Upper lobe of left lung (tissue), 6 donors: Measurements from ENCODE around the gene FLCN. TPM values are rescaled to one million over a fixed set of nuclear protein-coding genes. Genes with fewer than 3 reads are reported as not detected.
A peak's percentile ranks its signal among the peaks of the same experiment; 100 is the strongest.

Experiments
- ATAC-seq, 2 donors: fragments of 200-7000 bp; cut with Tn5 transposase; one replicate each; pipeline ENCODE4 v1.9.1; 2022; ENCODE audit warnings: mild to moderate bottlenecking in 2 of 2, moderate library complexity in 2 of 2; ENCODE audit not compliant: low FRiP score in 2 of 2
- DNase-seq, 2 donors: peaks; one replicate each; pipeline ENCODE4 v3.0.0-alpha.2; 2019 to 2020
- H3K27ac ChIP-seq, 4 donors: fragments of 200-600 bp; sonication (generic); one replicate each; pipeline ENCODE4 v1.5.1; 2016 to 2019
- H3K27me3 ChIP-seq, 4 donors: fragments of 200-600 bp; sonication (generic); one replicate each; pipeline ENCODE4 v1.5.1; 2017 to 2019
- H3K36me3 ChIP-seq, 4 donors: fragments of 200-600 bp; sonication (generic); one replicate each; pipeline ENCODE4 v1.5.1; 2016 to 2019
- H3K4me1 ChIP-seq, 4 donors: fragments of 200-600 bp; sonication (generic); one replicate each; pipeline ENCODE4 v1.5.1; 2018 to 2019
- H3K4me3 ChIP-seq, 4 donors: fragments of 200-600 bp; sonication (generic); one replicate each; pipeline ENCODE4 v1.5.1; 2017 to 2019; ENCODE audit warnings: mild to moderate bottlenecking in 2 of 4, moderate library complexity in 1 of 4
- H3K9me3 ChIP-seq, 4 donors: fragments of 200-600 bp; sonication (generic); one replicate each; pipeline ENCODE4 v1.5.1; 2018 to 2019
- CTCF ChIP-seq, 6 experiments: fragments of 450-650 bp in 4 of 6; fragments of 200-600 bp in 2 of 6; sonication (generic) in 2 of 6; IDR thresholded peaks; one replicate each; pipeline ENCODE4 v1.5.1; 2016 to 2019; ENCODE audit warnings: antibody characterized with exemption in 6 of 6
- EP300 ChIP-seq, 4 donors: sonication (generic); formaldehyde crosslinking; IDR thresholded peaks; one replicate each; pipeline ENCODE4 v1.5.1; 2017; ENCODE audit warnings: antibody characterized with exemption in 4 of 4, control low read depth in 2 of 4
- POLR2A ChIP-seq, 4 donors: fragments of 450-650 bp; IDR thresholded peaks; one replicate each; pipeline ENCODE4 v1.5.1; 2016 to 2017; ENCODE audit warnings: antibody characterized with exemption in 4 of 4, mild to moderate bottlenecking in 2 of 4
- POLR2AphosphoS5 ChIP-seq, 2 donors: sonication (generic); formaldehyde crosslinking; IDR thresholded peaks; one replicate each; pipeline ENCODE4 v1.5.1; 2017; ENCODE audit warnings: antibody characterized with exemption in 2 of 2
- WGBS, 2 donors: methylation state at CpG; one replicate each; pipeline ENCODE4 v1.1.5; 2017 to 2018; 5-methylcytosine and 5-hydroxymethylcytosine counted together
- total RNA-seq, 6 donors: library from RNA; depleted of rRNA in 4 of 6; stranded (reverse); fragments of >200 nt in 4 of 6; gene quantifications; one replicate each; pipeline versions ENCODE4 v1.1.0 to v1.2.1, GENCODE V29; 2016 to 2021
- donor health status: DM: no; HTN: no; CAD: no; lungs with moderate emphysema.
- donor health status: DM: no; HTN: yes; CAD: no; lungs with severe emphysema.

Gene FLCN
- total RNA-seq, 6 donors from 2014 or later, result 62.3 to 420 (median 103) TPM

- Histone ChIP-seq H3K27ac (no peak overlapping the region), H3K4me3 (no peak overlapping the region), H3K4me1 (peaks cover 16 to 28% (median 22%) of the 10 kb centered on the region in 4 donors), H3K9me3 (no peaks in the 10 kb centered on the region), H3K27me3 (no peaks in the 10 kb centered on the region), H3K36me3 (no peaks in the 10 kb centered on the region)
- no peak for TF ChIP-seq POLR2AphosphoS5 (IDR thresholded peaks at IDR 0.05)
- no peak for TF ChIP-seq POLR2A (IDR thresholded peaks at IDR 0.05)
- TF ChIP-seq CTCF (IDR thresholded peaks at IDR 0.05), result no peak
- TF ChIP-seq EP300 (IDR thresholded peaks at IDR 0.05), result no peak
- WGBS, 2 donors, result 64 to 74% methylated on average over 1 of the region's 1 CpG
- ATAC-seq, result no peak
- DNase-seq, result no peak
These were observed 2.9 kb upstream of the FLCN start for GRCh38 chr17:17239832-17240231.

- Histone ChIP-seq H3K4me3 (peak overlapping the region; percentile 81 to 100 (median 98)), H3K36me3 (peaks cover 0 to 15% (median 13%) of the 10 kb centered on the region in 4 donors), H3K27me3 (no peaks in the 10 kb centered on the region), H3K27ac (peak overlapping the region; percentile 93 to 99 (median 97)), H3K4me1 (peaks cover 21 to 40% (median 28%) of the 10 kb centered on the region in 4 donors), H3K9me3 (no peaks in the 10 kb centered on the region)
- ATAC-seq, result peak; percentile 49 to 68
- peak in 1 of 4 donors; percentile 14 for TF ChIP-seq POLR2A (IDR thresholded peaks at IDR 0.05)
- TF ChIP-seq CTCF (IDR thresholded peaks at IDR 0.05), result no peak
- TF ChIP-seq POLR2AphosphoS5 (IDR thresholded peaks at IDR 0.05), result no peak
- no peak for TF ChIP-seq EP300 (IDR thresholded peaks at IDR 0.05)
- WGBS, 2 donors, result 0% methylated on average over 18 to 20 of the region's 31 CpGs
- peak in 1 of 2 donors; percentile 59 for DNase-seq
These were observed 508 bp downstream of the FLCN start for GRCh38 chr17:17236295-17237025.

GRCh38 chr17:17235212-17236174 lies 1.5 kb downstream of the FLCN start:
- peak in 1 of 2 donors; percentile 45 for ATAC-seq
- no peak for TF ChIP-seq POLR2AphosphoS5 (IDR thresholded peaks at IDR 0.05)
- TF ChIP-seq EP300 (IDR thresholded peaks at IDR 0.05), result no peak
- no peak for TF ChIP-seq POLR2A (IDR thresholded peaks at IDR 0.05)
- TF ChIP-seq CTCF (IDR thresholded peaks at IDR 0.05), result peak in 1 of 6 experiments; percentile 9
- peak overlapping the region; percentile 81 to 100 (median 98) for H3K4me3 ChIP-seq
- no peaks in the 10 kb centered on the region for H3K27me3 ChIP-seq
- 45 to 55% methylated on average over 18 to 19 of the region's 19 CpGs for WGBS, 2 donors
- H3K4me1 ChIP-seq, result peaks cover 21 to 40% (median 28%) of the 10 kb centered on the region in 4 donors
- H3K9me3 ChIP-seq, result no peaks in the 10 kb centered on the region
- peak overlapping the region; percentile 93 to 99 (median 97) for H3K27ac ChIP-seq
- H3K36me3 ChIP-seq, result peaks cover 0 to 25% (median 21%) of the 10 kb centered on the region in 4 donors
- peak in 1 of 2 donors; percentile 73 for DNase-seq

GRCh38 chr17:17232303-17232621 lies 4.7 kb downstream of the FLCN start:
- no peaks in the 10 kb centered on the region for H3K9me3 ChIP-seq

More at GRCh38 chr17:17232303-17232621, 4.7 kb downstream of the FLCN start:
- DNase-seq (no peak), ATAC-seq (no peak)
- H3K27ac ChIP-seq, result no peak overlapping the region
- peaks cover 15 to 57% (median 53%) of the 10 kb centered on the region in 4 donors for H3K36me3 ChIP-seq
- TF ChIP-seq POLR2A (IDR thresholded peaks at IDR 0.05), result no peak
- no peak for TF ChIP-seq CTCF (IDR thresholded peaks at IDR 0.05)
- TF ChIP-seq EP300 (IDR thresholded peaks at IDR 0.05), result no peak
- no peak for TF ChIP-seq POLR2AphosphoS5 (IDR thresholded peaks at IDR 0.05)
- H3K4me3 ChIP-seq, result no peak overlapping the region
- WGBS, 2 donors, result 83 to 85% methylated on average over 11 of the region's 11 CpGs
- H3K4me1 ChIP-seq, result peaks cover 17 to 26% (median 20%) of the 10 kb centered on the region in 4 donors
- no peaks in the 10 kb centered on the region for H3K27me3 ChIP-seq
